ENCODE measurements around the gene MCRS1.
"Not testable (repeated sequence)": the region's sequence is repeated elsewhere in the genome, so short reads cannot be mapped to it uniquely, and the experiment has no call there.

The MCRS1 gene

GRCh38 chr12:49609059-49609874, 41.3 kb upstream of the MCRS1 start:
- no peak overlapping the region for H3K4me3 ChIP-seq (ENCODE audit: low read length)
- DNase-seq (ENCODE audit: low read depth), result no peak
- TF ChIP-seq CTCF (conservative IDR thresholded peaks at IDR 0.05; ENCODE audit: low read length), result no peak

- not testable (repeated sequence) for H3K4me3 ChIP-seq (ENCODE audit: low read length); DNase-seq (ENCODE audit: low read depth)
Observed at GRCh38 chr12:49605539-49605938, 37.6 kb upstream of the MCRS1 start, which contains the start of gene FAM186B. Gene FAM186B, minus strand, starts transcription at chr12:49605639. Its CDS starts 162 bp downstream, at chr12:49605477.

- no peak for DNase-seq (ENCODE audit: low read depth)
- H3K4me3 ChIP-seq (ENCODE audit: low read length), result no peak overlapping the region
- TF ChIP-seq CTCF (conservative IDR thresholded peaks at IDR 0.05; ENCODE audit: low read length), result no peak
Observed at GRCh38 chr12:49604856-49605255, 36.9 kb upstream of the MCRS1 start.

- DNase-seq (ENCODE audit: low read depth), result no peak
- H3K4me3 ChIP-seq (ENCODE audit: low read length), result no peak overlapping the region
- TF ChIP-seq CTCF (conservative IDR thresholded peaks at IDR 0.05; ENCODE audit: low read length), result no peak
Observed at GRCh38 chr12:49603721-49604120, 35.8 kb upstream of the MCRS1 start.

- H3K4me3 ChIP-seq (ENCODE audit: low read length), result no peak overlapping the region
- TF ChIP-seq CTCF (conservative IDR thresholded peaks at IDR 0.05; ENCODE audit: low read length), result no peak
- DNase-seq (ENCODE audit: low read depth), result no peak
Observed at GRCh38 chr12:49599961-49600360, 32.0 kb upstream of the MCRS1 start.

- no peak overlapping the region for H3K4me3 ChIP-seq (ENCODE audit: low read length)
- no peak for DNase-seq (ENCODE audit: low read depth)
- TF ChIP-seq CTCF (conservative IDR thresholded peaks at IDR 0.05; ENCODE audit: low read length), result no peak
Observed at GRCh38 chr12:49598527-49598926, 30.6 kb upstream of the MCRS1 start.

- H3K4me3 ChIP-seq (ENCODE audit: low read length), result no peak overlapping the region
- DNase-seq (ENCODE audit: low read depth), result no peak
- TF ChIP-seq CTCF (conservative IDR thresholded peaks at IDR 0.05; ENCODE audit: low read length), result no peak
Observed at GRCh38 chr12:49588721-49589516, 21.0 kb upstream of the MCRS1 start.

All from AG10803 (cell line).